Suprapubic skin (tissue), 4 donors: ENCODE data around the gene KNTC1.

Source experiments
- CTCF ChIP-seq, 2 donors: fragments of 200-600 bp in 1 of 2; fragments of 450-650 bp in 1 of 2; sonication (generic) in 1 of 2; IDR thresholded peaks; one replicate each; pipeline ENCODE4 v1.5.1; 2016 to 2019; ENCODE audit warnings: antibody characterized with exemption in 2 of 2, mild to moderate bottlenecking in 1 of 2, moderate library complexity in 1 of 2
- POLR2A ChIP-seq, 2 donors: fragments of 450-650 bp; IDR thresholded peaks; one replicate each; pipeline ENCODE4 v1.6.1; 2017; ENCODE audit warnings: antibody characterized with exemption in 2 of 2, mild to moderate bottlenecking in 2 of 2, moderate library complexity in 2 of 2
- POLR2AphosphoS5 ChIP-seq, 3 donors: sonication (generic); formaldehyde crosslinking; IDR thresholded peaks; one replicate each; pipeline ENCODE4 v1.6.1; 2017; ENCODE audit warnings: antibody characterized with exemption in 3 of 3

GRCh38 chr12:122506393-122506938 lies 20.6 kb upstream of the KNTC1 start:
- TF ChIP-seq CTCF (IDR thresholded peaks at IDR 0.05) (no peak), POLR2AphosphoS5 (IDR thresholded peaks at IDR 0.05) (no peak), POLR2A (IDR thresholded peaks at IDR 0.05) (no peak)
